IPS-NIHi11 (cell line): ENCODE measurements around the gene SLC22A3.

ENCODE experiments used
- DNase-seq: peaks from one replicate; pipeline ENCODE4 v3.0.0; 2012; ENCODE audit warnings: mixed read lengths, low spot score

The SLC22A3 gene

DNA sequence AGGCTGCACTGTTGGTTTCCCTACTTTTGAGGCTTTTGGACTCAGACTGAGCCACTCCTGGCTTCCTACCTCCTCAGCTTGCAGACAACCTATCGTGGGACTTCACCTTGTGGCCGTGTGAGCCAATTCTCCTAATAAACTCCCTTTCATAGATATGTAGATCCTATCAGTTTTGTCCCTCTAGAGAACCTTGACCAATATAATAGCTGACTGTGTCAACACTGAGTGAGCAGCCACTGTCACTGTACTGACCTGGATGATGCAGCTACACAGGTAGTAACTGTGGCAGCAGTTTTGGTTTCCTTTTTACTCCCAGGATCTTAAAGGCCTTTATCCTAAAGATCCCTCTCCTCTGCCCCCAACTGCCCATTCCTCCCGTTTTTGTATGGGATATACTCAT lies 70.2 kb downstream of the SLC22A3 start:
- DNase-seq, result no peak

DNA sequence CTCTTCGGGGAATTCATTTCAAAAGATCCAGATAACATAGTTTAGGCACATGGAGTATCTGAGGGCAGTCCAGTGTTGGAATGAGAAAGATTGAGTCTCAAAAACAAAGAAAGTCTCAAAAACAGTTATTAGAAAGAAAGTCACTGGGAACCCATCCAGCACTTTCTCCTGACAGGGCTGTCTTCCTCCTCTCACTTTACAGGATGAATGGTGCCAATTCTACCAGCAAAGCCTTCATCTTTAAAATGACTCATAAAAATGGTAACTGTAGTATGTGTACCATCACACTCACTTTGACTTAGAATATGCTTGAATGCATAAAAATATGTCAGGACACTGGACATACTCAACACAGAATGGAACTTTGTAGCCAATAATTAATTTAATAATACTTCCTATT lies 71.3 kb downstream of the SLC22A3 start:
- no peak for DNase-seq

DNA sequence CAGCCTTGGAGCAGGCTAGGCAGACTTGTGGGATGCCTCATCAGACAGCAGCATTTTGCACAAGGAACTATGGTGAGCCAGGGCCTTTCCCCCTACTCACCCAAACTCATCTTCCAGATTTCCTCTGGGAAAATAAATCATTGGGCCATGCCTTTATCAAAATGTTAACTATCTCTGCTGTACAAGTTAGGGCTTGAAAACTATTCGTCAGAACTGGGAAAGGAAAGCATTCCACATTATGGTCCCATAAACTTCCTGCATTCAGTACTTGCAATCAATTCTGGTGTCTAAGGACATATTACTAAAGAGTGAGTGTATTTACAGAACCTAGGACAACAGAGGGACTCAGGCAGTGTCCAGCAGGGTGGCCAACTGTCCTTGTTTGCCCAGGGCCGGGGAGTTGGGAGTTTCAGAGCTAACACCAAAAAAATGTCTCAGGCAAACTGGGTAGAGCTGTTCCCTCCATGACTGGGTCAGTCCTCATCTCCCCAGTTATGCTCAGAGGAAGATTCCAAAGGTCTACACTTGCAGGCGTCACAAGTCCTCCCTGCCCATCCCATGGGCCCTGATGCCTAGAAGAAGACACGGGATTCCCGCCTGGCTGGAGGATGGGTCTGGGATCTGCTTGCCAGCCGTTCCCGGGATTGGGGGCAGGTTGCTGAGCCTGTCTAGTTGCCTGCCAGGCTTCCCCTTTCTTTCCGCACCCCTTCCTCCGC lies 72.2 kb downstream of the SLC22A3 start:
- no peak for DNase-seq

DNA sequence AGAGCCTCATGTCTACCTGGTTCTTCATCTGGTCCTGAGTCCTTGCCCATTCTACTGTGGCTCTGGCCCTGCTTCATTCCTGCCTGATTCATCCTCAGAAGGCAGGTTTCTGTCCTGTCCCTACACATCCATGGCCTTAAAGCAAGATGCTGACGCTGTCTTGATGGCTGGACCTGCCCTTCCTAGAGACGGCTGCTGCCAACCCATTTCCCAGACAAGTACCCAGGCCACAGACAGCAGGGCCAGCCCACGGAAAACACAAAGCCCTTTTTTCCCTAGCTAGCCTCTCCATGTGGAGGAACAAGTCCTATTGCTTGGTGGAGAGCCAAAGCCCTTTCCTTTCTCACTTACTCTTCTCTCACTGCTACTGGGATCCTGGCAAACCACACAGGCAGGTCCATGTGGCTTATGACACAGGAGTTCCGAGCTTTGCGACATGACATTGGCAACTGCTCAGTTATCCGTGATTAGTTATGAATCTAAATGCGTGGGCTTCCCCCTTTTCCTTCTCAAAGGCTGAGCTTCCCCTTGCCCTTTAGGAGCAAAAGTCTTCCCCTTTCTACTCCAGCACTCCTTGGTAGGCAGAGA lies 72.9 kb downstream of the SLC22A3 start:
- DNase-seq, result no peak

DNA sequence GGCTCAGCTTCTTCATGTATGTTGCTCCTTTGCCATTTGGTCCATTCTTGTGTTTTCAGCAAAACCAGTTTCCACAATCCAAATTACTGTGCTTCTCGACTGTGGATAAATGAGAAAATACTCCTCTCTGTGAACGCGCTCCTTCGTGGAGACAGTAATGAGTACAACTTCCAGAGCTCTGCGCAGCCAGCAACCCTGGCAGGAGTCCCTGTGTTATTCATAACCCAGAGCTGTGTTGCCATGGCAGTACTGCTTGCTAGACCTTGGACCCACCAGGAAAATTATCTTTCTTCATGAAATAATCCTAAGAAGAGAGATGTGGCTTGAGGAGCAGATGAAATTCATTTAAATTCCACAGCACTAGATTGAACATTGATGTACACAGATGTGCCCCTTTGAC lies 73.7 kb downstream of the SLC22A3 start:
- no peak for DNase-seq

DNA sequence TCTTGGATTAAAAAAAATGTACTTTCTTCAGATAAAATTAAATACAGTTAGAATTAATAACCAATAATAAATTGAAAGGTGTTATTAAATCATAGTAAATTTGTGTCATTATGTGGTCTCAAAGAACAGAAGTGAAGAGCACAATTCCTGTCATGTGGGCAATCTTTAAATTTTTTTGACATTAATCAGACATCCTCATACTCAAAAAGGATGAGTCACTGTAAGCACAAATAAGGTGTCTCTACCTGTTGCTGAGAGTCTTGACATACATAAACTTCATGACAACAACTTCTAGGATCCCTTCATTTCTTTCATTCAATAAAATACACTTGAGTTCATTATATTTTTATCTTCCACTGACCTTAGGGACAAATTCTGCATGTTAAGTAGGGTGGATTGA lies 76.1 kb downstream of the SLC22A3 start:
- DNase-seq, result no peak

DNA sequence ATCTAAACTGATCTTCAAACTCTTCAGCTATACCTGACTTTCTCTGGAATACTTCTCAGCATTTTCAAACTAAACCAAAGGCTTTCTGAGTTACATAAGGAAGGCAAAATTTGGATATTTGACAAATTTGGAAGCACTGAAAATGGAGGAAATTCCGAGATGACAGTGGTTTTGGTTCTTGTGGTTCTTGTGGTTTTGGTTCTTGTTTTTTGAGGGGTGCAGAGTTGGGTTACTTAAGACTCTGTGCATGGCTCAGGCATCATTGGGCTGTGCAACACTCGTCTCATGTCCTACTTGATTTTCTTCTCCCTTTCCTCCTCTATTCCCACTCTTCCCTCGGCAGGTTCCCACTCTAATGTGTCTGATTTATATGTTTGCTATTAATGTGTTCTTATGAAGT lies 78.0 kb downstream of the SLC22A3 start:
- DNase-seq, result no peak

DNA sequence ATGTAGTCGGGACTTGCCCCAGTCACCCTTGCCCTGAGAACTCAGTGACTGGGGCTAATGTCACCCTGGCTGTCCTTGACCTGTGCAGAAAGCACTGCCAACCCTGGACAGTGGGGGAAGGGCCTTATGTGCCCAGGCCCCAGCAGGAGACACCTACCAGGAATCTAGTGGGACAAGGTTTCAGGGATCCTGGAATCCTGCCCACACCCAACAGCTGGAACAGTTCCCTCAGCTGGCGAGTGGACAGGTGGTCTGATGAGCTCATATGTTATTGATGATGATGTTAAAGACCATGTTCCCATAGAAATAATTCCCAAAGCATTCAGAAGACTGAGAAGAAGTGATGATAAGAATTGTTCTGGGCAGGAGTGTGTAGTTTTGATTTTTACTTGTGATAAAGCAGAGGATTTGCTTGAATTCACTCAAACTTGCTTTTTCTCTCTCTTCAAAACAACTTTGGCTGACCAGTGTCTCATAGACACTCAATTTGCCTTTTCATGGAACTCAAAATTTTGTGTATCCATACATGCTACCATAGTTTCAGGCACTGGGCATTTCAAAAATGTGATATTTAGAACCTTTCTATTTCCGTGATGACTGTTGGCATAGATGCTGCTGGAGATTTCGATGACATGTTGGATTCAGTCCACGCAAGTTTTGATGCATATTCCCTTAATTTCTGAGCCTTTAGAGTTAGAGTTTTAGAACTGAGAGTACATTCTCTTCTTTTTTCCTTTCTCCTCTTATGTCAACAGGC lies 79.3 kb downstream of the SLC22A3 start:
- no peak for DNase-seq

DNA sequence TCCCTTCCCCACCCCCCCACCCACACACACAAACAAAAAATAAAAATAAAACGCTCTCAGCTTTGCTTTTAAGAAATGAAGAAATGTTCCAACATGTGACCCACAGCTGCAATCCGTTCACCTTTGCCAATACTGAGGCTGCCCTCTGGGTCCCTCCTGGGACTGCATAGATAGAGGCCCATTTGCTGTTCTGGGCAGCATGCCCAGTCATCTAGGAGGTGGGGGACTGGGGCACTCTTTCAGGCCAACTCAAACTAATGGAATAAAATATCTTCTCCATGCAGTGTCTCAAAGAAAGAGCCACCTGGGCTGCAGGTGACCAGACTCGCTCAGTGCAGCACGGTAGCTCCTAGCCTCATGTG lies 79.9 kb downstream of the SLC22A3 start:
- no peak for DNase-seq

DNA sequence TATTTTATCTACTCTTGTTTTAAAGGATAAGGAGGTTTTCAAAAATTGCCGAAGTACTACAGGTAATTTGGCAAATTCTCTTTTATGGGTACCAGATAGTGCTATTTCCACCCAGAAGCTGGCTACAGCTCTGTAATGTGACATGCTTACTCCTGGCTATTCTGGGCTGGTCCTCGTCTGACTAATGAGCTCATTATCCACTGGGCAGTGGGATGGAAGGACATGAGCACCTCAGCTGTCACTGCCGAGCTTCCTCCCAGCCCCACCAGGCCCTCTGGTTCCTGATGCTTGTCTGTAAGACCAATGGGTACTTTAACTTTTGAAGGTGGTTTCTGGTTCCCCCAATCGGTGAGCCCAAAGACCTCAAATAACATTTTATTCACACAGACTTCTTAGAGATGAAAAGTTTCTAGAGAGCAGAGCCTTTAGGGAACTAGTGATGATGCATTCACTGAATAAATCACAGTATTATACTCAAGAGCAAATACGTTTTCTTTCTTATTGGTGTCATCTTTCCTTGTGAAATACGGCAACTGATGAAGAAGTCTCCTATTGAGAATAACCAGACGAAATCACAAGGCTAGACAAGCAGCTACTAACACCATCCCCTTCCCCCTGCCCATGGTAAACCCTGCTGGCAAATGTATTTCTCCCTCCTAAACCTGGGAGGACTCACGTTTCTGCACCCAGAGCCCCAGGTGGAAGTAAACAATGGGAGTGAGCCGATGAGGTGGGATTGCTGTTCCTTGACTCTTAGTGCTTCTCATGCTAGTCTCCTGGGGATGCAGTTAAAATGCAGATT lies 80.8 kb downstream of the SLC22A3 start:
- DNase-seq, result peak; percentile 42

DNA sequence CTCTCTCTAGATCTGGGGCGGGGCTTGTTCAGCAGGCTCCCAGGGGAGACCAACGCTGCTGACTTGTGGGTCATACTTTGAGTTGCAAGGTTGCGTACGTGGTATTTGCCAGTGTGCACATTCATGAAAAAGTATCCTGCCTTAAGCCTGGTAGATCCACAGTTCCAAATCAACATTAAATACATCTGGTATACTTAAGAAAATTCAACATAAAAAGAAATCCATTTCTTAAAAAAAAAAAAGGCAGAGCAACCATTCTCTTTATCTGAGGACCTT lies 81.4 kb downstream of the SLC22A3 start:
- no peak for DNase-seq

DNA sequence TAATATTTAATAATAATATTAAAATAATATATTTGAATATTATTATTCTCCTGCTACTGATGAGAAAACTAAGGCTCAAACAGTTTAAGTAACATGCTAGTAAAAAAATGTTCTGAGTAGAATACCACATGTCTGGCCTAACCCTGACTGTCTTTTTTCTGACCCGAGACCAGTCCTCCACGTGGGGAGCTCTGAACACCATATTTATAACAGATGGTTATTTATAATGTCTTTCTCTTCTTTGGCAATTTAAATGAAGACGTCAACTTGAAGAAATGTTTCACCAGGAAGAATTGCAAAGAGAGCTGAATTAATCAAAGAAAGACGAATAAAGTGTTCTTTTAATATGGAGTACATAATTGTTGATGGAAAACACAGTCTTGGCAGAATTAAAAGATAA lies 82.0 kb downstream of the SLC22A3 start:
- DNase-seq, result no peak

DNA sequence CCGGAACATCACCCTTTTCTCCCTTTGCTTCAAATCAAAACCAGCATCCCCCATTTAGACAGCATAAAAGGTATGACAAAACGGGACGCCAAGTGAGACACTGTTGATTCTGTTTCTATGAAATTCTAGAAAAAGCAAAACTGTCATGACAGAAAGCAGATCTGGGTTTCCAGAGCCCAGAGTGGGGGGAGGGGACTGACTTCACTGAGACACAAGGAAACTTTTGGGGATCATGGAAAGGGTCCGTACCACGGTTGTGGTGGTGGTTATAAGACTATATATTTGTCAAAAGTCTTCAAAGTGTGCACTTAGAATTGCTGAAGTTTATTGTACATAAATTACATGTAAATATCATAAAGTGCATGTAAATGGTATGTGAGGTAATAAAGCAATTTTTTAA lies 82.6 kb downstream of the SLC22A3 start:
- no peak for DNase-seq

DNA sequence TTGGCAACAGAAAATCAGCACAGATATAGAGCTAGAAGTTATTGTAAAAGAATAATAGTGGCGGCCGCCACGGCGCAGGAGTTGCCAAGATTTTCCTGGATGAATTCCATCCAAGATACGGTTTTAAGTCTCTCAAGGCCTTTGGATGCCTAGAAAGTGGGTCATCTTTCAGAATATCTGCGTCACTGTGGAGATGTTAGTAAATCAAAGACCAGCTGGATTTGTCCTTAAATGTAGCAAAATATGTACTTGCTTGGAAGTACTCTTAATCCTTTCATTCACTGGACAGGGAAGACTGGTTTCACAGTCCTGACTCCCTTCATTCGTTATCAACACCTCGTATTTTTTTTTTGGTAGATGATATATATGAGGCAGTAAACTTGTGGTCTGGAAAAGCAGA lies 83.0 kb downstream of the SLC22A3 start:
- DNase-seq, result no peak

DNA sequence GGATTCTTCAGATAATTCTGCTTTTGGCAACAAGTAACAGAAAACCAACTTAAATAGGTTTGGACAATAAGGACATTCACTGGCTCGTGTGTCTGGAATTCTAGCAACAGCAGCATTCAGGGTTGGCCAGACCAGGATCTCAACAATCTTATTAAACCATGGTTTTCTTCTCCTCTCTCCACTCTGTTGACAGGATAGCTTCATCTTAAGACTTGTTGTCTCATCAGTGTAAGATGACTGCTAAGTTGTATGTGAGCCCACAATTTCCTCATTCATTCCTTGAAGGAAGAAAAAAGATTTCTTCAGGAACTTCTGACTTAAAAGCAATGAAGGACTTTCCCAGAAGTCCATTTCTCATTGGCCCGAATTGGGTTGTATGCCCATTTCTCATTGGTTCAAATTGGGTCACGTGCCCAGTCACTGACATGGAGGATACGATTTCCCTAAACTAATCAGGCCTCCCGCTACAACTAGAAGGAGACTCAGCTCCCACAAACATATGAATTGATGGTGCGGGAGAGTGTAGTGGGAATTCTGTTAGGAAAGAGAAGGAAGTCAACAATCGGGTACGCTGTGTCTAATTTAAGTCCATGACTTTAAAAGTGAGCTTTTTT lies 83.7 kb downstream of the SLC22A3 start:
- DNase-seq, result no peak

DNA sequence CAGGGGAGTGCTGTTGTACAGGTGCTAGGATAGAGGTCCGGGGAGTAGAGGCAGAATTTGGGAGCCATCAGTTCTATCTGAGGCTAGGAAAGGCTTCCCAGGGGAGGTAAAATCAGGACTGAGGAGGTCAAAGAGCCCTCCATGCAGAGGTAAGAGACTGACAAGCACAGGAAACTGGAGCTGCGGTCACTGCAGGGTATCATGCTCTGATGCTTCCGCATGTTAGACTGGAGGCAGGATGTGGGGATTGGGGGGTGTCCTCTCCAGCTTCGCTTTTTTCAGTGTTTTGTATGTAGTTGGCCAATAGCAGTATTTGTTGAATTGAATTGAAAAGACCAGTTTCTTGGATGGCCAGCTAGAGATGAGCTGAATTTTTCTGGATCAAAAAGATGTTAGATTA lies 87.8 kb downstream of the SLC22A3 start:
- DNase-seq, result no peak

DNA sequence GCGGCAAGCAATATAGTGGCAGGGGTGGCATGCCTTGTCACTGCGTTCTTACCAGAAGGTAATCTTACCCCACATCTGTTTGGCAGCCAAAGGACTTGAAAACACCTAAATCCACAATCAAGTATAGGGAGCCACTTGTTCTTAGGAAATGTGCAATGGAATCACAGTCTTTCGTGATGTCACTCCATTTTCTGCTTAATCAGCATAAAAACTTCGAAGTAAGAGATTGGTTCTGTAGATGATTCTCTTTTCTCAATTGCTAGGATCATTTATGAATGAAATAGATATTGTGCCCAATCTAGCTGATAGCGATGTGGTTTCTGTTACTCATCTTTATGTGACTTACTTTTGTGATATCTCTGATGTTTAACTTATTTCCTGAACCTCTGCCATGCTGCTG lies 89.0 kb downstream of the SLC22A3 start:
- no peak for DNase-seq

DNA sequence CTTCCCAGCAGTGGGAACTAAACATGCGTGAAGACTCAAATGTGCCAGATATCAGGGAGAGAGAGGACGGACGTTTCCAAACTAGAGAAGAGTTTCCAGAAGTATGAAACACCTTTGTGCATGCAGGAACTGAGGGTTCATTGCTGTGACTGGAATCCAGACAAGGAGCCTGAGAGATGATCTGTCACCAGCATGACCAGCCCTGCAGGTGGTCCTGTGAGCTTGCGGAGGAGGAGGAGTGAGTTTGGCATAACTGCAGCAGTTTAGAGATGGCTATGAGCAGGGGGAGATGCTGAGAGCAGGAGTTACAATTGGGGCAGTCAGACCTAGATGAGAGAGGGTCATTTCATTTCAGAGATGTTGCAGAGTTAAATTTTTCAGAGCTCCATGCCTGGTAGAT lies 89.6 kb downstream of the SLC22A3 start:
- no peak for DNase-seq

DNA sequence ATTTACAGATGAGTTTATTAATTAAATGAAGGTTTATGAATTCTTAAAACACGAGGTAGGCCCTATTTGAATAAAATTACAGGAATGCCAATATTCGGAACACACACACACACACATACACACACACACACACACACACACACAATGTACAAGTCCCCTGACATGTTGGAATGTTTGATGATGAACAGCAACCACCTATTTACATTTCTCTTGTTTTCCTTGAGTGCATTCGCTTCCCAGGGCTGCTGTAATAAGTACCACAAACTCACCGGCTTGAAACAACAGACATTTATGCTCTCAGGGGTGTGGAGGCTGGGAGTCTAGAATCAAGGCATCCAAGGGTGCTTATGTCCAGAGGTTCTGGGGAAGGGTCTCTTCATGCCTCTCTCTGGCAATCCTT lies 90.3 kb downstream of the SLC22A3 start:
- DNase-seq, result no peak

DNA sequence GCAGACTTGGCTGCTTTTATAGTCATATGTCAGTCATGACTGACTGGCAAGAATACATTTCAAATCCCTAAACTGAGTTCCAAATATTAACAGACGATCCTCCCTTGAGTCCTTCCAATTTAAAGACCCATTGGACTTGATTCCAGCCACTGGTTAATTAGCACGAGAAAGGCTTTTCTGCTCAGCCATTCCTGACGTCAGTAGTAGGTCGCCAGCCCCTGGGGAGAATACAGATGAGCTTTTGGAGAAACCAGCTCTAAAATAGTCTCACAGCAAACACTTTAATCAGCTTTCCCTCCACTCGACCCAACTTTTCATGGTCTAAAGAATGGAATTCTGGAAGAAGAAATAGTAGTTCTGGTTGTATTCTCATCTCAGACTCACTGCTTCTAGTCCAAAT lies 91.6 kb downstream of the SLC22A3 start:
- DNase-seq, result peak; percentile 26

DNA sequence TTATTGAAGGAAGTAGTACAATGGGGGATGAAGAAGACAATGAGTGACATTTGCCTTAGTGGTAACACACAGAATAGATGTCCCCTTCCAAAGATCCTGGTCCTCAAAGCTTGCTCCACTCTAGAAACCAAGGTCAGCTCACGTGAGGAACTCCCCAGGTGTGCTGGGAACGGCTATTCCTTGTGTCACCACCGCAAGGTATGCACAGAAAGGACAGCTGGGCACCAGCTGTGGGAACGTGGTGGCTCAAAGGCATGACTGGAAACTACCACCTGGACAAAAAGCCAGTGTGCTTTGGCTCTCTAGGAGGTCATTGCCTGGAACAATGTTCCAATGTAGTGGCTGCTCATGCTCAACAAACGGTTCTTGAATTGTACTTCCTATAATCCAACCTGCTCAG lies 94.0 kb downstream of the SLC22A3 start:
- DNase-seq, result no peak

DNA sequence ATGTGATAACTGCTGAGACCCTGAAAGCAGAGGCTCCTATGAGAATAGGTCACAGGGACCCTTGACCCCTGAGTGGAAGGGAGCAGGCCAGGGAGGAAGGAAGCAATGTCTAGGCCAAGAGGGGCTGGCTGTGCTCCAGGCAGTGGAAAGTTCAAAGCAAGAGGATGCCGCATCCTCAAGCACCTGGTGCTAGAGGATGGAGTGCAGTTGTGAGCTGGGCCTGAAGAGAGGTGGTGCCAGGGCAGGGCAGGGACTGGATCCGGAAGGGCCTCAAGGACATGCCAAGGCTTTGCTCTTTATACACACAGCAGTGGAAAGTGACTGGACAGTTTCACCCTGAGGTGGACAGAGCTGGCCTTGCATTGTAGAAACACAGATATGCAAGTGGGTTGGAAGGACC lies 97.0 kb downstream of the SLC22A3 start:
- no peak for DNase-seq

DNA sequence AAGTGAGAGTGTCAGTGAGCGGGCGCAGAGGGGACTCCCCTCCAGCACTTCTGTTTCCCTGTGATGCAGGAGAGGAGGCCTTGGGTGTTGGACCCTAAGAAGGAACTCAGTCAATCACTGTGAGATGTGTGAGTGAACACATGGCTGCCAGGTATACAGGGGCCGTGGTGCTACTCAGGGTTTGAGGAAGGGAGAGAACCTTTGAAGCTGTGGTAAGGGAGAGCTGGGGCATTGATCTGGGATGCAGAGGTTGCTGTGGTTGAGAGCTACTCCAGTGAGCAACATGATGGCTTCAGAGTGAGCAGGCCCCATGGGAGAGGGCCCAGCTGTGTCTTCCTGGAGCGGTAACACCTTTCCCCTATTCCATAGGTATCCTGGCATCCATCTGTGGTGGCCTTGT lies 99.2 kb downstream of the SLC22A3 start:
- DNase-seq, result no peak
